GM18909 (cell line): ENCODE data around the gene MN1.
"Not testable (repeated sequence)": the region's sequence is repeated elsewhere in the genome, so short reads cannot be mapped to it uniquely, and the experiment has no call there.

Experiments used
- ATAC-seq: cut with Tn5 transposase; IDR thresholded peaks from one replicate; pipeline ENCODE4 v1.9.1; 2021; ENCODE audit warnings: mild to moderate bottlenecking; ENCODE audit not compliant: unreplicated experiment, poor library complexity

Gene MN1

DNA sequence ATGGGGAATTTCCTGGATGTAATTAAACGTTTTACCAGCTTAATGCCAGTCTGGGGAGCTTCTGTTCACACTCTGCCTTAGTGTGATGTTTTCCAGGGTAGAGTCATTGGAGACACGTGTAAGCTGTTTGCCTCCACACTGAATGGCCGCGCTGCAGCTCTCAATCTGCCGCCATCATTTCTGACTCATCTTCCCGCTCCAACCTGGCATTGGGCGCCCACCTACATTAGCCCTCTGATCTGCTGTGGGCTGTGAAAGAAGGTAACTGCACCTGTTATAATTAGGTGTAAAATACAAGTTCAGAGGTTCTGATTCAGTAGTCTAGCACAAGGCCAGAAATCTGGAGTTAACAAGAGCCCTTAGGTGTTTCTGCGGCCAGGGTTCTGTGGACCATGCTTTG is 54.6 kb downstream of the MN1 start:
- no peak for ATAC-seq

DNA sequence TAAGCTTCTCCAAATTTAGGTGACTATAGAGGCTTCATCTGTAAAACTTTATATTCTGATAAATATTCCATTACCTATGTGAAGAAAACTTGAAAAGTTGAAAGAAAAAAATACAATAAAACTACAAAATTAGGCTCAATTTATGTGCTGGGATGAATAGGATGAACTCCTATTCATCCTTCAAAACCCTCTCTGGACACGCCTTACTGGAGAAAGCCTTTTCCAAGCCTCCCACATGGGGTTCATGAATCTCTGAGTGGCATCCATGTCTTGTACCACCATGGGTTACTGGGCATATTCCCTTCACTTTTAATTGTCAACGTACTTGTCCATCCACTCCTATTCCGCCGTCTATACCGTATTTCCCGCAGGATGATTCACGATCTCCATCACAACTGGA is 55.7 kb downstream of the MN1 start:
- ATAC-seq, result no peak

DNA sequence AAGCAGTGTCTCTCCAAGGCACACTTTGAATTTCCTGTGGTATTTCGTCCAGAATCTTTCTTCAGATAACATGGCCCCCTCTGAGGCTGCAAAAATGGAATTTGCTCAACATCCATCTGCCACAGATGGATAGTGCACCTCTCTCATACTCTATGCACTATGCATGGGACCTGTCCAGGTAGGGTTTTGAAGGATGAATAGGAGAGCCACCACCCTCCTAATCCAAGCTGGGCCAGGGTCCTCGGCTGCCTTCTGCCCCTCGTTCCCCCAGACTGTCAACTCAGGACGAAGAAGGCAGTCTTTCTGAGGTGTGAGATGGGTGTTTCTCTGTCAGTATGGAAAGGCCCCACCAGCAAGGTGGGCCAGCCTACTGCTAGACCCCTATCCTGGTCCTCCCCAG is 56.4 kb downstream of the MN1 start:
- no peak for ATAC-seq

DNA sequence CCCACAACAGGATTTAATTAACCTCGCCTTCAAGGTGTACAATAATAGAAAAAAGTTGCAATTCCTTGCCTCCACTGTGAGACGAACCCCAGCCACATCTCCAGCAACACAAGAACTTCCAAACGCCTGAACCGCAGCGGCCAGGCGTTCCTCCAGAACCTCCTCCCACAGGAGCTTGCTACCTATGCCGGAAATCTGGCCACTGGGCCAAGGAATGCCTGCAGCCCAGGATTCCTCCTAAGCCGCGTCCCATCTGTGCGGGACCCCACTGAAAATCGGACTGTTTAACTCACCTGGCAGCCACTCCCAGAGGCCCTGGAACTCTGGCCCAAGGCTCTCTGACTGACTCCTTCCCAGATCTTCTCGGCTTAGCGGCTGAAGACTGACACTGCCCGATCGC is 57.5 kb downstream of the MN1 start:
- ATAC-seq, result not testable (repeated sequence)

DNA sequence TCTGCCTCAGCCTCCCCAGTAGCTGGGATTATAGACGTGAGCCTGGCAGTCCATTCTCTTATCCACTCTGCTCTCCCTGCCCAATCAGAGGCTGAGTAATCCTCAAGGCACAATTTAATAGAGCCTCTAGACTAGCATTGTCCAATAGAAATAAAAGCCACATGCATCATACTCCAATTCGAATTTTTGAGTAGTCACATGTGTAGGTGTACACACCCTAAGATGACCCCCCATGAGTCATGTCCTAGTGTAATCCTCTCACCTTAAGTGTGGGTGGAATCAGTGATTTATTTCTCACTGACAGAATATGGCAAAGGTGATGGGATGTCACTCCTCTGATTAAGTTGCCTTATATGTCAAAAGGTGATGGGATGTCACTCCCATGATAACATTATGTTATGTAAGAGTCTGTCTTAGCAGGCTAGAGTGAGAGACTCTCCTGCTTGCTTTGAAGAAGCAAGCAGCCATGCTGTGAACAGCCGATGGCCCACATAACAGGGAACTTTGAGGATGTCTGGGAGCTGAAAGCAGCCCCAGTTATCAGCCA is 61.3 kb downstream of the MN1 start:
- ATAC-seq, result no peak

DNA sequence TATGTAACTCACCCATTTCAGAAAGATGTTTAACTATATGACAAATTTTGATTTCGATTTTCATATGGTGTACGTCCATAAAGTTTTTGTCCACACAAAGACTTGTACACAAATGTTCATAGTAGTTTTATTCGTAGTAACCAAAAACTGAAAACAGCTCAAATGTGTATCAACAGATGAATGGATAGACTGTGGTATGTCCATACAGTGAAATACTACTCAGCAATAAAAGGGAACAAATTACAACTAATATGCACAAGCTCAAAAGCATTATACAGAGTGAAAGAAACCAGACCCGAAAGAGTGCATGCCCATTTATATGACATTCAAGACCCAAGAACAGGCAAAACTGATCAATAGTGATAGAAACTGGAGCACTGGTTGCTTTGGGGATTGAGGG is 64.0 kb downstream of the MN1 start:
- ATAC-seq, result no peak

DNA sequence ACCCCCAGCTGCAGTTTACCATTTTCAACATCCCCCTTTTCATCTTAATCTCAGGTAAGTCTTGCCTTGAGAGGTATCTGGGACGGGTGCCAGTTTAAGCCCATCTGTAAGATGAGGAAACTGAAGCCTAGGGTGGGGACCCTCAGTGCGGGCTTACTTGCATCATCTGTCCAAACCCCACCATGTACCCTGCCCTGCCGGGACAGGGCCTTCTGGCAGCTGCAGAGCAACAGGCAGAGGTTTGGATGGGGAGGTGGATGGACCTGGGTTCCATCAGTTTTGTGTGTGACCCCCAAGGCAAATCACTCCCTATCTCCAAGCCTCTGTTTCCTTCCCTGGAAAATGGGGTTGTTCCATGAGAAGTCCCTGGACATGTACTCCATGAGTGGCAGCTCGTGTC is 67.5 kb downstream of the MN1 start:
- no peak for ATAC-seq

DNA sequence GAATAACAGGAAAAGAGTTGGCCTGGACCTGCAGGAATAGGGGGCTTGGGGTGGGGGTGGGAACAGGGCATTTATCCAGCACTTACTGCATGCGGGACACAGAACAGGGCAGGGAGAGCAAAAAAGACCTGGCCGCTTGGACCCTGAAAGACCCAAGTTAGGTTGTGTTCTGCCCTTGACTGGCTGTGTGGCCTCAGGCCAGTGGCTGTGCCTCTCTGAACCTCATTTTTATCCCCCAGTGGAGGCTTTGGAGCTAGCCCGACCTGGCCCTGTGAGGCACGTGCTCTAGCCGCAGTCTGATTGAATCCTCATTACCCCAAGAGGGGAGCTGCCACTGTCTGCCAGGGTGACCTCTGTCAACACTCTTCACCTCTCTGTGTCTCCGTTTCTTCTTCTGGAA is 68.7 kb downstream of the MN1 start:
- no peak for ATAC-seq

DNA sequence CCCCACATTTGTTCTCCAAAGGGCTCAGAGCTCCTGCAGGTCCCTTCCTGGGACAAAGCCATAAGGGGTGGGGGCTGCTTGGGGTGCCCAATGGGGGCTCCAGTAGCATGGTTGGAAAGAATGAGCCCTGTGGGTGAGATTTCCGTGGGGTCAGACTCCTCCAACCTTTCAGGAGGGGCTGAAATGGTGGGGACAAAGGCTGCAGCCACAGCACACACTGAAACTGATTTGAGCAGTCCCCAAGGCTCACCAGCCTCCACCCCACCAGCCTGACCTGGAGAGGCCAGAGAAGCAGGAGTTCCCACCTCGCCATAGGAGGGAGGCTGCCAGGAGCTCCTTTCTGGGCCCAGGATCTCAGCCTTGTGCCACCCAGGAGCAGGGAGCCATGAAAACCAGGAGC is 69.2 kb downstream of the MN1 start:
- ATAC-seq, result no peak

DNA sequence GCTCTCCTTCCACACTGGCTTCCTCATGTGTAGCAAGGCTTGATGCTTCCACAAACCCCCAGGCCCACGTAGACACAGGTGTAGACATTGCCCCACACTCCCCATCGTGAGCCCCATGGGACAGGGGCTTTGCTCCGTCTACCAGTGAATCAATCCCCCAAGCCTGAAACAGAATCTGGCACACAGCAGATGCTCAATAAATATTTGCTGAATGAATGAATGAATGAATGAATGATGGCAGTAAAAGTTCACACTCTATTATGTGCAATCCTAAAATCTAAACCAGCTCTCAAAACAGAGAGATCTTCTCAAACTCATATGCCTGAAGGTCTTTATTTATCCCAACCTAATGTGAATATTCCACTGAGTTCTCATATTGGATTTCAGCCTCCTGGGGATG is 69.9 kb downstream of the MN1 start:
- no peak for ATAC-seq

DNA sequence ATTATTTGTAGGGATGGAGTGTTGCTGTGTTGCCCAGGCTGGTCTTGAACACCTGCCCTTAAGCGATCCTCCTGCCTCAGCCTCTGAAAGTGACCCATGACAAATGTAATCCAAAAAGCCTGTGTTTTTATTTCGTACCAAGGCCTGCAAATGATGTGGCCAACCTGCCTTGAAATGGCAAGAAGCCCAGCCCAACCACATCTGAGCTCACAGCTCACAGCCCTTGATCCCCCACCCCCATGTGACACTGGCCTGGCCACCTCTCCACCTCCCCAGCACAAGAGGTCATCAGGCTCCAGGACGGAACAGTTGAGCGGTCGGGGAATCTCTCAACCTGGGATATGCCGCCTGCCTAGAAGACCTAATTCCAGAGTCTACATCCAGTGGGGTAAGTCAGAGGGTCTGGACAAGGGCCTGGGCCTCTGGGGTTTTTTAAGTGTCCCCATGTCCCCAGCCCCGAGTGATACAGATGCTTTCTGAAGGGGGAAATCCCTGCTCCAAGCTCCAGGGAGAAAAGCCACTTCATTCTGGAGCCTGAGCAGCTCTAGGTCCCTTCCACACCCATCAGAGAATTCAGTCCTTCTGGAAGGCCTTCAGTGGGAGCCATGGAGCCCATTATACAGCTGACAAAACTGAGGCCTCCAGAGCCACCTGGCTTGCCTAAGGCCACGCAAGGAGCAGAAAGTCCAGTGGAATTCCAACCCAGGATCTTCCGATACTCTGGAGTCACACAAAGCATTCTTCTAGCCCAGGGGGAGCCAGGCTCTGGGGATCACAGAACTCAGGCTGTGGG is 70.7 kb downstream of the MN1 start:
- ATAC-seq, result no peak

DNA sequence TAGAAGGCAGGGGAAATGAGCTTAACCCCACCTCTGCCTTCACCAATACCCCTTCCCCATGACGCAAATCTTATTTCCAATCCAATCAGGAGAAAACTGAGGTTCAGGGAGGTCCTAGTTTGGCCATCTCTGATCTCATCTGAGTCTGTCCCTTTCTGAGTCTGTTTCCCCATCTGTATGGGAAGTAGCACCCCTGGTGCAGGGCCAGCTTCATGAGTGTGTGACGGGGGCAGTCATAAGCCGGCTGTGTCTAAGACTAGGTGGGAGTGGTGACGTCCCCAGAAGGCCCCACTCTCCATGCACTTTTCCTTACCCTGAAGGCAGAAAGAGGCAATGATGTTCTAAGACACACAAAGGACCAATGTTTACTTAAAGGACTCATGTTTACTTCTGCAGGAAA is 72.3 kb downstream of the MN1 start:
- no peak for ATAC-seq

DNA sequence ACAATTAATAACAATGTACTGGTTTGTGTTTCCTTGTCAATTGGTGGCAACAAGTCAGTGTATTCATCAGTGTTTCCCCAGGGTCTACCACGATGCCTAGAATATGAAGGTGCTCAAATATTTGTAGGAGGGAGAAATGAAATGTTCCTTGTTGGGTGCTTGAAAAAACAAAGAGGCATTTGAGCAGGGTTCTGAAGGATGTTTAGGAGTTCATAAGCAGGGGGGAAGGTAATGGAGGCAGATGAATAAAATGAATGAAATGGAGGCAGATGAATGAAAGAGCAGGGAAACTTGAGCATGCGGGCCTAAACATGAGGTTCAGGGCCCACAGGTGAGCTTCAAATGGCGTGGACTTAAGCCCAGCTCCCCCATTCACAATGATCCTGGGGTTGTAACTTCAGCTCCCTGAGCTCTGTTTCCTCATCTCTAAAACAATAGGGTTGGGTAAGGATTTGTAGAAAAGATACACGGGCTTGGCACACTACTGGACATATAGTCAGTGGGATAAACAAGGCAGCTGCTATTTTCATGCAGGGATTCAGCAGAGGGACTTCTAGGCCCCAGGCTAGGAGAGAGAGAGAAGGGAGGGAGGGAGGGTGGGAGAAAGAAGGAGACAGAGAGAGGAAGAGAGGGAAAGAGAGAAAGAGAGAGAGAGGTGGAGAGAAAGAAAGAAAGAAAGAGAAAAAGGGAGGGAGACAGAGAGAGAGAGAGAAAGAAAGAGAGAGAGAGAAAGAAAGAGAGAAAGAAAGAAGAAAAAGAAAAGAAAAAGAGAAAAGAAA is 73.7 kb downstream of the MN1 start:
- ATAC-seq, result no peak

DNA sequence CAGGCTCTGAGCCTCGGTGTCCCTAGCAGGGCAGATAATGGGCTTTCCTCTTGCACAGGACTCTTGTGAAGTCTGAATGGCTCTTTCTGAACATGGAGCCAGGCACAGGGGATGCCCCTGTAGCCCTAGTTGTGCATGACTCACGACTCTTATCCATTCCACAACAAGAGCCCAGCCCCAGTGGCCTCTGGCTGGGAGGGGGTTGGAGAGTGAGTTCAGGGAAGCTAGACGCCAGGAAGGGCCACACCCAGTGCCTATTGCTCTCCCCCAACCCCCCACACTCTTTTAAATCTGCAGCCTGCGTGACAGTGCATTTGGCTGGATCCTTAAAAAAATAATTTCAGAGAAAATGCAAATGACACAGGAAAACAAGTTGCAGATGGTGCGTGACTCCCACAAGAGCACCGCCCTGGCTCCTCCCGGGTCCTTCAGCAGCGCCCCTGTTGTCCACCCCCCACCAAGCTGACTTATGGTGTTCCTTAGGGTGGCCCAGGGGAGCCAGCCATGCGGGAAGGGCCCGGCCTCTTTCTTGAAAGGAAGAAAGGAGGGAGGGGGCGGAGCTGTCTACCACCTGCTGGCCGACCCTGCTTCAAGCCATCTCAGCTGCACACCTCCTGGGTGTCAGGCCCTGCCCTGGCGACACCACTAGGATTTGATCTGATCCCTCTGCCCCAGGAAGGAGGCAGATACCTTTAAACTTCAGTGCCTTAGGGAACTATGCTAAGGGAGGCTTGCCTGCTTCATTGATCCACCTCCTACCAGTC is 74.7 kb downstream of the MN1 start:
- no peak for ATAC-seq

DNA sequence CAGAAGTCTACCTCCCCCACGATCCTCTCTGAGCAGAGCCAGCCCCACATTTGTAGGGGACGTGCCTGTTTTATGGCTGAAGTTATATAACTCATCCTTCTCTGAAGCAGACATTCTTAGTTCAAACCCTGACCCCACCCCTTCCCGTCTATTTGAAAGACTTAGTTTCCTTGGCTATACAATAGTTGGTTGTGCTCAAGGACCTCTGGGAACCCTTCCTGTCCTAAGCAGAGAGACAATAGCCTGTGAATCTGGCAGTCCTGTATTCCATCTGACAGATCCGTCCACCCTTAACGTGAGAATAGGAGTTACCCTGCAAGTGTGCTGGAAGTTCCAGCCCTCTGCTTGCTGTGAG is 75.2 kb downstream of the MN1 start:
- no peak for ATAC-seq

DNA sequence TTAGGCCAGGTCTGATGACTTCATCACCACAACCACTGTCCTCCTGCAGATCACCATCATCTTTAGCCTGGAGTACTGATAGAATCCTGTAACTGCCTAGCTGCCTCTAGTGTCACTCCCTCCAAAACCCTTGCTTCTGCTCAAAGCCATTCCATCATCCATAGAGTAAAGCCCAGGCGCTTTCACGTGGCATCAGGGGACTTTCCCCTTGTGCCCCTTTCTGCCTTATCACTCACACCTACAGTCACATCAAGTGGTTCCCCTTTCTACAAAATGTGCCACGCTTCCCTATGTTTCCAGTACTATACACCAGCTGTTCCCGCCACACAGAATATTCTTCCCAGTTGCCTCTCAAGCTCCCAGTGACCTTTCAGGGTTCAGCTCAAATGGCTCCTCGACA is 75.9 kb downstream of the MN1 start:
- ATAC-seq, result no peak

DNA sequence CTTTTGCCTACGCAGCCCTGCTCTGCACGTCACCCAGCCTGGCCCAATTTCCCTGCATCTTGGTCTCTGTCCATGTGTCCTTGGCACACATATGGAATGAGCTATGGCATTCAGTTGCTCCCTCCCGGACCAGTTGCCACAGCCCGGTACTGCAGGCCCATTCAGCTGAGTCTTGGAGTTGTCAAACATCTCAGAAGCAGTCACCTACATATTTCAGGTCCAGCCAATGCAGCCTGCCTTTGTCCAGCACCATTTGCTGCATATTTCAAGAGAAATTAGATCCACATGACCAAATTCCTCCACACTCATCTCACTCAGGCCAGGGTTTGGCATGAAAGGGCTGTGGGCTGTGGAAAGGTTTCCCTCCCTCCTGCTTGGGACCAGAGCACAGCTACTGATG is 76.8 kb downstream of the MN1 start:
- ATAC-seq, result no peak

DNA sequence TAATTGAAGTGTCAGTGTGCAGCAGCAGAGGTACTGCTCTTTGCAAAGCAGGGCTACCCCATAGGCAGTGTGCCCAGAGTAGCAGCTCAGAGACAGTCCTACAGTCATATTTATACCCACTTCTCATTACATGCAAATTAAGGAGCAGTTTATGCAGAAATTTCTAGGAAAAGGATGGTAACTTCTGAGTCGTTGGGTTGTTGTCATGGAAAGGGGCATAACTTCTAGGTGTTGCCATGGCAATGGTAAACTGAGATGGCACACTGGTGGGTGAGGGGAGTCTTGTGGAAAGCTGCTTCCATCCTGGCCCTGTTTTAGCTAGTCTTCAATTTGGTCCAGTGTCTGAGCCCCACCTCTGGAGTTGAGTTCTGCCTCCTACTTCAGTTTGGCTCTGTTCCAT is 77.4 kb downstream of the MN1 start:
- ATAC-seq, result no peak

DNA sequence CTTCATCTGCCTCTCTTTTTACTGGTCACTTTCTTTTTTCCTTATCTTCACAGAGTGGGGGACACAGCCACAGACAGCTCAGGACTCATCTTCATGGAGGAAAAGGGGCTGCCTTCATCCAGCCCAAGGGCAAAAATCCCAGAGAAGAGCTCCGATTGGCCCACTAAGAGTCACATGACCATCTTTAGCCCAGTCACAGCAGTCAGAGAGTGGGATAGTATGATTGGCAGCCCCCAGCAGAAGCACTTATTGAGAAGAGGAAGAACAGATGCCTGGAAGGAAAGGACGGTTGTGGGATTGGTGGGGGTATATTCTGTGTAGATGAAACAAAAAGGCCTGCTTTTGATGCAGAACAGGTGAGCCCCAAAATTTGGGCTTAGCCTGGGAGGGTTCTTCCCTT is 77.8 kb downstream of the MN1 start:
- ATAC-seq, result no peak

DNA sequence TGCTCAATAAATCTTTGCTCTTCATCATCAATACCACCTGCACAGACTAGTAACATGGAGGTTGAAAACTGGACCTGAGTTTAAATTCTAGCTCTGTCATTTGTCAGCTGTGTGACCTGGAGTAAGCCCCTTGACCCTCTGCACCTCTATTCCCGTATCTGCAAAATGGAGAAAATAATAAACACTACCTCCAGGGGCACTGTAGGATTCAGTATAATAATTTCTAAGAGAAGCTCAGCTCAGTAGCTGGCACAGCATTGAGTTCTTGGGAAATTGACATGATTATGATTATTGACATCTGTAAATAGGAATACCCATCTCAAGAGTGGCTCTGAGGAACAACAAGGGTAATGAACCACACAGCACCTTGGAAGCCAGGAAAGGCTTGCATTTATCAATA is 78.4 kb downstream of the MN1 start:
- ATAC-seq, result no peak

DNA sequence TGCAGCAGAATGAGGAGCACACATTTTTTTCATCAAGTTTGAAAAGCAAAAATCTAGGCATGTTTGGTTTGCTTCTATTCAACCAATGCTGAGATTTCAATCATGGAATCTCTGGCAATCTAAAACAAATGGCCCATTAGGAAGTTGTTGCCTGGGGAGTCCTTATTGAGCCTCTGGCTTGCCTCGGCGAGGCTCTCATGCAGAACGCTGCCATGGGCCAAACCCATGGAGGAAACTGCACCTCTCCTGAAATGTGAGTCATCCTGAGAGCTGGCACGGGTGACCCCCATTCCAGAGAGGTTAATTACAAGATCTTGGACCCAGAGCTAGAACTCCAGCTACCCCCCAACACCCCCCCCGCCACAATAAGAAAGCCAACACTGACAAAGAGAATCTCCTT is 80.7 kb downstream of the MN1 start:
- ATAC-seq, result no peak
